Muscle layer of duodenum (tissue), 2 donors: ENCODE results near the gene HOXB7.
A peak's percentile ranks its signal among the peaks of the same experiment; 100 is the strongest.

Experiments
- H3K27ac ChIP-seq: one replicate; pipeline ENCODE4 v1.7.0; 2013; ENCODE audit warnings: mild to moderate bottlenecking, low read length
- H3K27me3 ChIP-seq: one replicate; pipeline ENCODE4 v1.7.0; 2013; ENCODE audit warnings: low read depth, mild to moderate bottlenecking, control low read depth, low read length
- H3K36me3 ChIP-seq, 2 donors: one replicate each; pipeline ENCODE4 v1.7.0; 2013; ENCODE audit warnings: low read length in 2 of 2, control low read depth in 1 of 2, mild to moderate bottlenecking in 1 of 2; ENCODE audit not compliant: insufficient read depth in 2 of 2, control insufficient read depth in 1 of 2
- H3K4me1 ChIP-seq, 2 donors: one replicate each; pipeline ENCODE4 v1.7.0; 2013; ENCODE audit warnings: low read length in 2 of 2, mild to moderate bottlenecking in 2 of 2, control low read depth in 1 of 2, moderate library complexity in 1 of 2; ENCODE audit not compliant: insufficient read depth in 2 of 2, control insufficient read depth in 1 of 2
- H3K4me3 ChIP-seq, 2 donors: one replicate each; pipeline ENCODE4 v1.7.0; 2013; ENCODE audit warnings: low read length in 2 of 2, low read depth in 1 of 2, mild to moderate bottlenecking in 1 of 2
- H3K9me3 ChIP-seq, 2 donors: one replicate each; pipeline ENCODE4 v1.7.0; 2013; ENCODE audit warnings: low read length in 2 of 2, control low read depth in 1 of 2, mild to moderate bottlenecking in 1 of 2; ENCODE audit not compliant: control insufficient read depth in 1 of 2
- donor health status: healthy.

Gene HOXB7

DNA sequence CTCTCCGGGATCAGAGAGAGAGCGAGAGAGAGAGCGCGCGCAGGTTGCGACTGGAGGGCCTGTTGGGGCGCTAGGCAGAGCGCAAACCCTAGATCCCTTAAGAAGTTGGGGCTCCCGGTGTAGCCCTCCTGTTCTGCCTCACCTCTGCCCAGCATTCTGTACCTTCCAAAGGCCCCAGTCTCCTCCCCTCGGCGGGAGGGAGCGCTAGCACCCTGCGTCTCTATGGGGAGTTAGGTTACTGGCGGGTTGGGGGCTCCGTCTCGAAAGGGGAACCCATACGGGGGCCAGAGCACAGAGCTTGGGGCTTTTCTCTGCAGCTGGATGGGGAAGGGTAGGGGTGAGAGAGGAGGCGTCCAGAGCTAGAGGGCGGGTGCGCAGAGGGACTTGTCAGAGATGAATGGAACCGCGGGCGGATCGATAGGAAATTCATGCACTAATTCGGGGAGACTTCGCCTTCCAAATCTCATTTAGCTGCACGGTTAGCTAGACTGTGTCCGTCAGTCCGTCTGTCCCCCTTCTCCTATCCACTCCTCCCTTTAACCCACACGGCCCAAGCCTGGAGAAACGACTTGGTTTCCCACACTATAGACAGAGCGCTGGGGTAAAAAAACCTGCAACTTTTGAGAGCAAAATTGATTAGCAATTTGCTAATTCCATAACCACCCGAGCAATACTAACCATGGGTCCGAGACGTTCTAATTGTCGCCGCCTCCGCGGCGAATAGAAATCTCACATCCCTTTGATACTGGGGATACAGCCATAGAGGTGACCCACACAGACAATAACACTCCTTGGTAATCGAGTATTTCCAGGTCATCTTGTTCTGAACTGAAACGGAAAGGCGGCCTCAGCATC is 32.0 kb downstream of the HOXB7 start:
- Histone ChIP-seq H3K27ac (peak overlapping the region; percentile 84), H3K36me3 (no peaks in the 10 kb centered on the region), H3K4me1 (peaks cover 12 to 33% of the 10 kb centered on the region in 2 donors), H3K4me3 (peak overlapping the region; percentile 69 to 72), H3K27me3 (peaks cover 20% of the 10 kb centered on the region), H3K9me3 (no peaks in the 10 kb centered on the region)

DNA sequence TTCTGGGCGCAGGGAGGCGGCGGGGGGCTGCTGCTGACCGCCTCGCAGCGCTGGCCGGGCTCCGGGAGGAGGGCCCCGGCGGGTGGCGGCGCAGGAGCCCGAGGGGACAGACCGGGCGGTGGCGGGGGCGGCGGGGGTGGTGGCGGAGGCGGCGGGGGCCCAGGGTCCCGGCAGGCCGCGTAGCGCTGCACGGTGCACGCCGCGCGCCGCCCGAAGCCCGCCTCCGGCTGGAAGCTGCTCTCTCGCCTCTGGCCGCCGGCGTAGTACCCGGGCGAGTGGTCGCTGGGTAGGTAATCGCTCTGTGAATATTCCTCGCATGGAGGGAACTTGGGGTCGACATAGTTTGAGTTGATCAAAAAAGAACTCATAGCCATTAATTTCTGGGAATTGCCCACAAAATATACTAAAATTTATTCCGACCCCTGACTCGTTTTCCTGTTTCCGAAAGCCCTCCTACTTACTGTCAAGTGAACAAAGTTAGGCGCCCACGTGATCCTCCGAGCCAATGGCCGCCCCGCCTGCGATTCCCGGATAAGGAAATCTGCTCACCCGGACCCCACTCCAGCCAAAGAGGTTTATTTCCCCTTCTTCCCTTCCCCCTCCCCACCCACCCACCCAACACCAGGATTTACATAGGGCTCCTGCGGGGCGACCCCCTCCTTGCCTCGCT is 32.7 kb downstream of the HOXB7 start, which contains the start of gene HOXB4:
Gene HOXB4, minus strand, starts transcription at position 405 of the 670 bp plus-strand sequence. Its CDS starts 31 bp downstream, at position 374.
- Histone ChIP-seq H3K27ac (peak within 1 kb of the TSS; percentile 84), H3K4me1 (peaks cover 5 to 27% of the 10 kb centered on the region in 2 donors), H3K27me3 (peaks cover 13% of the 10 kb centered on the region), H3K4me3 (peak within 1 kb of the TSS; percentile 69 to 72), H3K36me3 (no peaks in the 10 kb centered on the region), H3K9me3 (no peaks in the 10 kb centered on the region)

DNA sequence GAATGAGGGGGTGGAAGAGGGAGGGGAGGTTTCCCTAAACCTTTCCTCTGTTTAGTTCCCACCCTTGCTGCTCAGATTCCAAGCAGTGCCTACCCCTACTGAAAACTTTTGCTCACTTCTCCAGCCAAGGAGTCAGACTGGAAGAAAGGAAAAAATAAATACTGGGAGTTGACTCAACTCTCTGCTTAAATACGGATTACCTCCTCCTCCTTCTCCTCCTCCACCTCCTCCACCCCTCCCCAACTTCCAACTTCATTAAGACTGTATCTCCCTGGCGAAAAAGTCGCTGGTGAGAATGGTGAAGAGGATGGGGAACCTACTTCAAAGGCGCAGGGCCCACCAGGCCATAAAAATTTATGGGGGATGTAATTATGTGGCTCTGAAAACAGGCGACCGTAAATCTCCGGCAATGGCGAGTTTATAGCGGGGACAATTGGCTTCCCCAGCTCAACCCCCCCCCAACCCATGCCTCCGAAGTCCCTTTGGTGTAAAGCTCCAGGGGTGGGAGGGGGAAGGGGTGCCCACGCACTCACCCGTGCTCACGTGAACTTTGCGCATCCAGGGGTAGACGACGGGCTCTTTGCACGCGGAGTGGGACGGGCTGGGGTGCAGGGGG is 33.4 kb downstream of the HOXB7 start:
- Histone ChIP-seq H3K9me3 (no peaks in the 10 kb centered on the region), H3K27ac (peak overlapping the region; percentile 83), H3K4me3 (peak overlapping the region; percentile 58 to 72), H3K36me3 (no peaks in the 10 kb centered on the region), H3K27me3 (peaks cover 12% of the 10 kb centered on the region), H3K4me1 (peaks cover 5 to 27% of the 10 kb centered on the region in 2 donors)

DNA sequence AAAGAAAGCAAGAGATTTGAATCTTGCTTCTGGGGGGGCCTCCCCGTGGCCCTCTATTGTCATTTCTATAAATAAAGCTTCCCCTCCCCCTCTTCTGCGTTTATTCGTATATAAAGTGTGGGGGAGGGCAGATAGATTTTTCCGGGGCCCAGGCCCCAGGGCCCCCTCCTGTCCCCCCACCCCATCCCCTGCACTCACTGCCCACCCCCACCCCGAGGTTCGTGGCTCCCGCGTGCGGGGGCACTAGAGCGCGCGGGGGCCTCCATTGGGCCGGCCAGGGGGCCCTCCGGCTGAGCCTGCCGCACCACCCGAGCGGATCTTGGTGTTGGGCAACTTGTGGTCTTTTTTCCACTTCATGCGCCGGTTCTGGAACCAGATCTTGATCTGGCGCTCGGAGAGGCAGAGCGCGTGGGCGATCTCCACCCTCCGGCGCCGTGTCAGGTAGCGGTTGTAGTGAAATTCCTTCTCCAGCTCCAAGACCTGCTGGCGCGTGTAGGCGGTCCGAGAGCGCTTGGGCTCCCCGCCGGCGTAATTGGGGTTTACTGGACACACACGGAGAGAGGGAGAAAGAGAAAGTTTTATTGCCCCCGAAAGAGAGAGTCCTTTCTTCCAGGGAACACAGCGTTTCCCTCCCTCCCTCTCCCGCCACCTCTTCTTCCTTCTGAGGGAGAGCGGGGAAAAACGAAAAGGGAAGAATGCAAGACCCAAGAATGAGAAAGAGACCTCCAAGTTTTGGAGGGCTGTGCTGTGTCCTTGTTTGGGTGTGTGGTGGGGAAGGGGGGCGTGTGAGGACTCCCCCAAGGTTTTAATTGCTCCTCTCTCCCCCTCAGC is 34.1 kb downstream of the HOXB7 start:
- H3K27ac ChIP-seq, result peak overlapping the region; percentile 83
- H3K9me3 ChIP-seq, result no peaks in the 10 kb centered on the region
- H3K4me1 ChIP-seq, result peaks cover 5 to 34% of the 10 kb centered on the region in 2 donors
- peak overlapping the region; percentile 58 to 72 for H3K4me3 ChIP-seq
- H3K27me3 ChIP-seq, result peaks cover 9% of the 10 kb centered on the region
- H3K36me3 ChIP-seq, result no peaks in the 10 kb centered on the region

DNA sequence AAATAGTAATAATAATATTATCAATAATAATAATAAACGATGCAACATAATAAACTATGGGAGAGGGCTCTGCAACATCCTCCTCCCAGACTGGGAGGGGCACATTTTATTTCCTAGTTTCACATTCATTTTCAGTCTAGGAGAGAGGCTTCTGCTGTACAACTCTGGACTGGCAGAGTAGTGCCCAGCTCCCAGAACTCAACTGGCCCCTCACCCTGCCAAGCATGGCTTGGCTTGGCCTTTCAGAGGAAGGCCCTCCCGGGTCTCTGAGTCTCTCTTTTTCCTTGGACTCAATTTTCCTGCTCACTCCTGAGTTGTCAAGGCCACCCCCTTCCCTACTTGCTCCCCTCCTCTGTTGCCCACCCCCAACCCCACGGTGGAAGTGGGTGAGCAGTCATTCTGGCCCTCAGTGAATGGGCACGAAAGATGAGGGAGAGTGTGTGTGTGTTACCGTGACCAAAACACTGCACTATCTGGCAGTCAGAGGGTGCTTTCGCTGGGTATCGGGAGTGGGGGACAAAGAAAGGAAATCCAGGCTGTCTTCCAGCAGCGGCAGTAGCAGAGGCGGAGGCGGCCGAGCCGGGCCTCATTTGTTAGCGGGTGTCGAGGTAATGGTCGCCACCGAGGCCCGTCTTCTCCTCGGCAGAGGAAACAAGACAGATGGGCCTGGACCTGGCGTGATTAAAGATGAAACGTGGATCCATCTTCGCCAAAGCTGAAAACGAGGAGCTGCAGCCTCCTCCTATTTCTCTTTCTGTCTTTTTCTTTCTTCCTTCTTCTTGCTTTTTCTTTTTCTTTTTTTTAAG is 34.9 kb downstream of the HOXB7 start:
- H3K9me3 ChIP-seq, result no peaks in the 10 kb centered on the region
- peak overlapping the region; percentile 10 to 72 for H3K4me3 ChIP-seq
- peaks cover 5% of the 10 kb centered on the region for H3K27me3 ChIP-seq
- H3K36me3 ChIP-seq, result no peaks in the 10 kb centered on the region
- H3K27ac ChIP-seq, result peak overlapping the region; percentile 78
- peaks cover 5 to 34% of the 10 kb centered on the region in 2 donors for H3K4me1 ChIP-seq

DNA sequence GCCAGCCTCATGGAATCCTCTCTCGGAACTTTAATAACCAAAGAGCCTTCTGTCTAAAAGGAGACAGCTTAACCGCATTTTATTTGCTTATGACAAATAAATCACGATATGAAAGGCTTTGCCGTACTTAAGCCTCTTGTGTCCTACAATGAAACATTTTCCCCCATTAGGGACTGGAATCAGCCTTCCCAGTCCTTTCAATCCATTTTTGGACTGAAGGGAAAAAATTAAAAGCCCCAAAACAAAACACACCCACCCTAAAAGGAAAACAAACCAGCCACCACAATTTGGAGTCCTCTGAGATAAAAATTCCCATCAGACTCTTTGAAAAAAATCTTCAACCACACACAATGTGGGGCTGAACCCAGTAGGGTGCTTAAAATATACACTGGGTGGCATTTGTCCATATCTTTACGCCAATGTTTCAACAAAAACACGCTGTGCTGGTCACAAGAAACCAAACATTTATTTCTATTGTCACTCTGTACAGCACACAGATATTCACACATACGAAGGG is 35.7 kb downstream of the HOXB7 start:
- Histone ChIP-seq H3K4me1 (peaks cover 5 to 37% of the 10 kb centered on the region in 2 donors), H3K36me3 (no peaks in the 10 kb centered on the region), H3K27me3 (no peaks in the 10 kb centered on the region), H3K9me3 (no peaks in the 10 kb centered on the region), H3K4me3 (peak overlapping the region; percentile 55 to 62), H3K27ac (peak overlapping the region; percentile 90)

DNA sequence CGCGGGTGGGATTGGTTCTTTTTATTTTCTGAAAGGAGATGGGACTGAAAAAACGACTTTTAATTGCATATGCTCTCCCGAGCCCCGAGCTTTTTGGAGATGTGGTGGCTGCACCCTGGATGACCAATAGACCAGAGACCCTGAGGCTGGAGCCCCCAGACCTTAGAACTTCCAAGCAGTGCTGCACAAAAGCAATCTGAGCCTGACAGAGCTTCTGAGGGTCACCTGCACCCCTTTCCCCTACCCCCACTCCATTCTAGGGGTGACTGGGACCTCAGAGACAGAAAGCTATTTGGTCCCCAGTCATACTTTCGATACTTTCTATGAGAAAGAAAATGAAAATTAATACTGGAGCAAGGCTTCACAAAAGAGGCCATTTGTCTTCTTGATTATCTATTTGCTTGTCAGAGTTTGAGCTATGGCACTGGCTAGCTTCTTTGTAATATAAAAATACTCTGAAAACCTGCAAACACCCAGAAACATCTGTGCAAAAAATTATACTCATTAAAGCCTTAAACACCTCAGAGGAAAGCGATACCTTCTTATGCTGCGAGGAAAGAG is 36.2 kb downstream of the HOXB7 start:
- H3K27ac ChIP-seq, result peak overlapping the region; percentile 90
- H3K4me3 ChIP-seq, result peak overlapping the region; percentile 55 to 62
- H3K9me3 ChIP-seq, result no peaks in the 10 kb centered on the region
- H3K36me3 ChIP-seq, result no peaks in the 10 kb centered on the region
- peaks cover 7 to 42% of the 10 kb centered on the region in 2 donors for H3K4me1 ChIP-seq
- H3K27me3 ChIP-seq, result no peaks in the 10 kb centered on the region

DNA sequence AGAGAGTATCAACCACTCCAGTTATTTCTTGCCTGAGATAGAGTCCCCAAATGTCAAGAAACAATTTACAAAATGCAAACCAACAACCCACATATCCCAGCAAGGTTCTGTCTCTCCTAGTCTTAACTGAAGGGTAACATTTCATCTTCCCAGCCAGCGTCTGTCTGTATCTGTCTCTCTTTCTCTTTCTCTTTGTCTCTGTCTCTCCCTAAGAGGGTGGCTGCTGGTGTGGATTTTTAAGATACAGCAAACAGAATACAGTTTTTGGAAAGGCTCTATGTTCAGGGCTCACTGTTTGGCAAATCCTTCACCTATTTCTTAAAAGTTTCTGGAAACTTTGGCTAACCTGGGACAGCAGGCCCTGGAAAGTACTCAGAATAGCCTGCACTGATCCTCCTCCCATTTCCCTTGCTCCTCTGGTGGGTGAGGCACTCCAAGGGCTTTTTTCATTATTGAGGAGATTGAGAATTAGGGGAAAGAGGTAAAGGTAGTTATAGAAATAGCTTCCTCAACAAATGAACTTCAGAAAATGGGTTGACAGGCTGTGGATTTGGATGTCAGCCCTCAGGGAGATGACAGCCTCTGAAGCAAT is 38.9 kb downstream of the HOXB7 start:
- peak overlapping the region; percentile 55 to 62 for H3K4me3 ChIP-seq
- H3K36me3 ChIP-seq, result no peaks in the 10 kb centered on the region
- peak overlapping the region; percentile 90 for H3K27ac ChIP-seq
- H3K27me3 ChIP-seq, result peaks cover 12% of the 10 kb centered on the region
- no peaks in the 10 kb centered on the region for H3K9me3 ChIP-seq
- peaks cover 14 to 67% of the 10 kb centered on the region in 2 donors for H3K4me1 ChIP-seq

DNA sequence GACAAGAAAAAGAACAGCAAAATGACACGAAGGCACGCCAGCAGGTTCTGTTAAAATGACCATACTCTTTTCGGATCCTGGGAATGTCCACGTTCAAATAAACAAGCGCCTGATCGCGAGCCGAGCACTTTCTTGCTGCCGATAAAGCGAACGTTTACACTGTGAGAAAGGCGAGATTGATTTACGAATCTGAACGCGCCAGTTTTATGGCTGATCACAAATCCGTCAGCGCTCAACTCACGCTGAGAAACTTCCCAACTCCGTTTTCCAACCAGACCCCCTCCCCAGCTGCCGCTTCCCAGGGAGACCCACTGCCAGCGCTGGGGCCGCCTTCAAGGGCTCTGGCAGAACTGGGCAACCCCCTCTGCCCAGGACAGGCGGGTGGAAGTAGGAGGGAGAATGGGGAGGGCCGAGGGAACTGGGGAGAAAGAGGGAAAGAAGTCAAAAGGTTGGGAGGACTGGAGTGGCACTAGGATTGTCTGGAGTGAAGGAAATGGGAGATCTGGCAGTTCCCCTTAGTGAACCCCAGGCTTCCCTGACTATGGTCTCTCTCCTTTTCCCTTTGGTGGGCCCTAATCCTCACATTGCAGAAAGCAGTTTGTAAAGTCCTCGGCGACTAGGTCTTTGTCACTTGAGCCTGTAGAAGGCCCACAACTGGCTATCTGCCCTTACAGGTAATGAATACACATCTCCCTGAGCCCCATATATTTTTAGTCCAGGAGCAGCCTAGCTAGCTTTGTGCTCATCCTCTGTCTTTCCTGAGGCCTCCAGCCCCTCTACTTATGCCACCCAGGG is 39.6 kb downstream of the HOXB7 start:
- peak overlapping the region; percentile 55 to 62 for H3K4me3 ChIP-seq
- peaks cover 12% of the 10 kb centered on the region for H3K27me3 ChIP-seq
- H3K9me3 ChIP-seq, result no peaks in the 10 kb centered on the region
- H3K4me1 ChIP-seq, result peaks cover 15 to 74% of the 10 kb centered on the region in 2 donors
- H3K27ac ChIP-seq, result peak overlapping the region; percentile 90
- no peaks in the 10 kb centered on the region for H3K36me3 ChIP-seq
